ENCODE results near the gene KCNE2. TPM values are rescaled to one million over a fixed set of nuclear protein-coding genes. Genes with fewer than 3 reads are reported as not detected.

Gene KCNE2
- total and polyA plus RNA-seq, 2 experiments from 2014 or later, result 0.28 to 0.55 TPM

DNA sequence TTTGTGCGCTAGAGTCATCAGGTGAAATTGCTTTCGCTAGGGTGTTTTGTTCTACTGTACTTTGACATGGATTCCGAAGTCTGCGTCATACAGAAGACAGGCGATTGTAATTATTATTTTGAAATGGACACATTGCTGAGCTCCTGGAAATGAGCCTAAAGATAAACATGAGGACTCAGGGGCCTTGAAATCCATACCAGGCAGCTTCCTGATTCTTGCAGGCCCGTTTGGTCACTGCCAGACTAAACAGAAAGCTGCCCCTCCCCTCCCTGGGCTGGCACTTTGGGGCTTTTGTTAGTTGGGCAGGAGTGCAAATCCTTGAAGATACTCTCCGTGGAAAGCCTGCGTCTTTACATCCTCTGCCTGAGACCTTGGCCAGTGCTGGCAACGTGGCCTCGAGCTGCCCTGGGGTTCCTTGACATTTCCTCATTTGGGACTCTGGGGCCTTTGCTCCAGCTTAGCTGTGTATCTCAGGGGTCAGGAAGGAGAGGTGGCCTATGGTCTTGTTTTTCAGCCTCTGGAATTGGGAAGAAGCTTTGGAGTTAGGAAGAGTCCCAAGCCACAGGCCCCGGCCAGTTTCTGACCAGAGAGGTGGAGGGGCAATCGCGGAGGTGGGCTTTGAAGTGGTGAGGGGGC lies 26.9 kb upstream of the KCNE2 start:
- Histone ChIP-seq H3K36me3 (ENCODE audit: insufficient read depth) (no peaks in the 10 kb centered on the region), H3K9me2 (ENCODE audit: insufficient read depth) (0 out of 2 replicates have a peak, but pooled peaks cover under 1% of the 10 kb centered on the region), H2AFZ (no peak overlapping the region), H3K79me2 (replicated peaks; ENCODE audit: insufficient read depth) (no peaks in the 10 kb centered on the region), H3F3A (replicated peaks; ENCODE audit: low read depth) (no peaks in the 10 kb centered on the region), H3K27ac (ENCODE audit: low read depth) (no peak overlapping the region), H3K4me2 (no peak overlapping the region), H3K4me3 (no peak overlapping the region), H4K20me1 (replicated peaks; ENCODE audit: insufficient read depth) (no peaks in the 10 kb centered on the region), H3K27me3 (ENCODE audit: insufficient read depth) (no peaks in the 10 kb centered on the region), H3K4me1 (ENCODE audit: insufficient read depth) (no peaks in the 10 kb centered on the region)
- H3K9me3 Mint-ChIP-seq, result no peaks in the 10 kb centered on the region
- DNase-seq (ENCODE audit: low spot score) (no peak), ATAC-seq (no peak)
- H3K27me3 Mint-ChIP-seq (ENCODE audit: insufficient read depth, low read depth, poor library complexity), result peaks cover 15% of the 10 kb centered on the region
- no peak overlapping the region for H3K4me3 Mint-ChIP-seq
- H3K27ac Mint-ChIP-seq, result no peak overlapping the region
- peaks cover 2% of the 10 kb centered on the region; the same call in 2 of the 3 replicates for H3K4me1 Mint-ChIP-seq
- TF ChIP-seq CREB1 (CRISPR knock-in tag; IDR thresholded peaks at IDR 0.05; ENCODE audit: low read depth) (no peak), NANOG (IDR thresholded peaks at IDR 0.05; ENCODE audit: borderline replicate concordance) (no peak), EZH2phosphoT487 (IDR thresholded peaks at IDR 0.05; ENCODE audit: unreplicated experiment) (no peak), JUNB (IDR thresholded peaks at IDR 0.05; ENCODE audit: unreplicated experiment) (no peak), POLR2AphosphoS5 (IDR thresholded peaks at IDR 0.05; ENCODE audit: low read depth) (no peak), ZNF331 (CRISPR knock-in tag; IDR thresholded peaks at IDR 0.05; ENCODE audit: low read depth) (no peak), EZH2 (IDR thresholded peaks at IDR 0.05; ENCODE audit: low read depth, unreplicated experiment) (no peak), ZNF114 (CRISPR knock-in tag; IDR thresholded peaks at IDR 0.05) (no peak), STAT1 (IDR thresholded peaks at IDR 0.05; ENCODE audit: unreplicated experiment) (no peak)
- TF ChIP-seq, protein P1, sequence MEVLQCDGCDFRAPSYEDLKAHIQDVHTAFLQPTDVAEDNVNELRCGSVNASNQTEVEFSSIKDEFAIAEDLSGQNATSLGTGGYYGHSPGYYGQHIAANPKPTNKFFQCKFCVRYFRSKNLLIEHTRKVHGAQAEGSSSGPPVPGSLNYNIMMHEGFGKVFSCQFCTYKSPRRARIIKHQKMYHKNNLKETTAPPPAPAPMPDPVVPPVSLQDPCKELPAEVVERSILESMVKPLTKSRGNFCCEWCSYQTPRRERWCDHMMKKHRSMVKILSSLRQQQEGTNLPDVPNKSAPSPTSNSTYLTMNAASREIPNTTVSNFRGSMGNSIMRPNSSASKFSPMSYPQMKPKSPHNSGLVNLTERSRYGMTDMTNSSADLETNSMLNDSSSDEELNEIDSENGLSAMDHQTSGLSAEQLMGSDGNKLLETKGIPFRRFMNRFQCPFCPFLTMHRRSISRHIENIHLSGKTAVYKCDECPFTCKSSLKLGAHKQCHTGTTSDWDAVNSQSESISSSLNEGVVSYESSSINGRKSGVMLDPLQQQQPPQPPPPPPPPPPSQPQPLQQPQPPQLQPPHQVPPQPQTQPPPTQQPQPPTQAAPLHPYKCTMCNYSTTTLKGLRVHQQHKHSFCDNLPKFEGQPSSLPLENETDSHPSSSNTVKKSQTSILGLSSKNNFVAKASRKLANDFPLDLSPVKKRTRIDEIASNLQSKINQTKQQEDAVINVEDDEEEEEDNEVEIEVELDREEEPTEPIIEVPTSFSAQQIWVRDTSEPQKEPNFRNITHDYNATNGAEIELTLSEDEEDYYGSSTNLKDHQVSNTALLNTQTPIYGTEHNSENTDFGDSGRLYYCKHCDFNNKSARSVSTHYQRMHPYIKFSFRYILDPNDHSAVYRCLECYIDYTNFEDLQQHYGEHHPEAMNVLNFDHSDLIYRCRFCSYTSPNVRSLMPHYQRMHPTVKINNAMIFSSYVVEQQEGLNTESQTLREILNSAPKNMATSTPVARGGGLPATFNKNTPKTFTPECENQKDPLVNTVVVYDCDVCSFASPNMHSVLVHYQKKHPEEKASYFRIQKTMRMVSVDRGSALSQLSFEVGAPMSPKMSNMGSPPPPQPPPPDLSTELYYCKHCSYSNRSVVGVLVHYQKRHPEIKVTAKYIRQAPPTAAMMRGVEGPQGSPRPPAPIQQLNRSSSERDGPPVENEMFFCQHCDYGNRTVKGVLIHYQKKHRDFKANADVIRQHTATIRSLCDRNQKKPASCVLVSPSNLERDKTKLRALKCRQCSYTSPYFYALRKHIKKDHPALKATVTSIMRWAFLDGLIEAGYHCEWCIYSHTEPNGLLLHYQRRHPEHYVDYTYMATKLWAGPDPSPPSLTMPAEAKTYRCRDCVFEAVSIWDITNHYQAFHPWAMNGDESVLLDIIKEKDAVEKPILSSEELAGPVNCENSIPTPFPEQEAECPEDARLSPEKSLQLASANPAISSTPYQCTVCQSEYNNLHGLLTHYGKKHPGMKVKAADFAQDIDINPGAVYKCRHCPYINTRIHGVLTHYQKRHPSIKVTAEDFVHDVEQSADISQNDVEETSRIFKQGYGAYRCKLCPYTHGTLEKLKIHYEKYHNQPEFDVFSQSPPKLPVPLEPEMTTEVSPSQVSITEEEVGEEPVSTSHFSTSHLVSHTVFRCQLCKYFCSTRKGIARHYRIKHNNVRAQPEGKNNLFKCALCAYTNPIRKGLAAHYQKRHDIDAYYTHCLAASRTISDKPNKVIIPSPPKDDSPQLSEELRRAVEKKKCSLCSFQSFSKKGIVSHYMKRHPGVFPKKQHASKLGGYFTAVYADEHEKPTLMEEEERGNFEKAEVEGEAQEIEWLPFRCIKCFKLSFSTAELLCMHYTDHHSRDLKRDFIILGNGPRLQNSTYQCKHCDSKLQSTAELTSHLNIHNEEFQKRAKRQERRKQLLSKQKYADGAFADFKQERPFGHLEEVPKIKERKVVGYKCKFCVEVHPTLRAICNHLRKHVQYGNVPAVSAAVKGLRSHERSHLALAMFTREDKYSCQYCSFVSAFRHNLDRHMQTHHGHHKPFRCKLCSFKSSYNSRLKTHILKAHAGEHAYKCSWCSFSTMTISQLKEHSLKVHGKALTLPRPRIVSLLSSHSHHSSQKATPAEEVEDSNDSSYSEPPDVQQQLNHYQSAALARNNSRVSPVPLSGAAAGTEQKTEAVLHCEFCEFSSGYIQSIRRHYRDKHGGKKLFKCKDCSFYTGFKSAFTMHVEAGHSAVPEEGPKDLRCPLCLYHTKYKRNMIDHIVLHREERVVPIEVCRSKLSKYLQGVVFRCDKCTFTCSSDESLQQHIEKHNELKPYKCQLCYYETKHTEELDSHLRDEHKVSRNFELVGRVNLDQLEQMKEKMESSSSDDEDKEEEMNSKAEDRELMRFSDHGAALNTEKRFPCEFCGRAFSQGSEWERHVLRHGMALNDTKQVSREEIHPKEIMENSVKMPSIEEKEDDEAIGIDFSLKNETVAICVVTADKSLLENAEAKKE (CRISPR knock-in tag; IDR thresholded peaks at IDR 0.05), result no peak
- TF ChIP-seq, protein P2, sequence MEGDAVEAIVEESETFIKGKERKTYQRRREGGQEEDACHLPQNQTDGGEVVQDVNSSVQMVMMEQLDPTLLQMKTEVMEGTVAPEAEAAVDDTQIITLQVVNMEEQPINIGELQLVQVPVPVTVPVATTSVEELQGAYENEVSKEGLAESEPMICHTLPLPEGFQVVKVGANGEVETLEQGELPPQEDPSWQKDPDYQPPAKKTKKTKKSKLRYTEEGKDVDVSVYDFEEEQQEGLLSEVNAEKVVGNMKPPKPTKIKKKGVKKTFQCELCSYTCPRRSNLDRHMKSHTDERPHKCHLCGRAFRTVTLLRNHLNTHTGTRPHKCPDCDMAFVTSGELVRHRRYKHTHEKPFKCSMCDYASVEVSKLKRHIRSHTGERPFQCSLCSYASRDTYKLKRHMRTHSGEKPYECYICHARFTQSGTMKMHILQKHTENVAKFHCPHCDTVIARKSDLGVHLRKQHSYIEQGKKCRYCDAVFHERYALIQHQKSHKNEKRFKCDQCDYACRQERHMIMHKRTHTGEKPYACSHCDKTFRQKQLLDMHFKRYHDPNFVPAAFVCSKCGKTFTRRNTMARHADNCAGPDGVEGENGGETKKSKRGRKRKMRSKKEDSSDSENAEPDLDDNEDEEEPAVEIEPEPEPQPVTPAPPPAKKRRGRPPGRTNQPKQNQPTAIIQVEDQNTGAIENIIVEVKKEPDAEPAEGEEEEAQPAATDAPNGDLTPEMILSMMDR (conservative IDR thresholded peaks at IDR 0.05; ENCODE audit: low read depth in 2 of 2), result no peak
- TF ChIP-seq, protein P3, sequence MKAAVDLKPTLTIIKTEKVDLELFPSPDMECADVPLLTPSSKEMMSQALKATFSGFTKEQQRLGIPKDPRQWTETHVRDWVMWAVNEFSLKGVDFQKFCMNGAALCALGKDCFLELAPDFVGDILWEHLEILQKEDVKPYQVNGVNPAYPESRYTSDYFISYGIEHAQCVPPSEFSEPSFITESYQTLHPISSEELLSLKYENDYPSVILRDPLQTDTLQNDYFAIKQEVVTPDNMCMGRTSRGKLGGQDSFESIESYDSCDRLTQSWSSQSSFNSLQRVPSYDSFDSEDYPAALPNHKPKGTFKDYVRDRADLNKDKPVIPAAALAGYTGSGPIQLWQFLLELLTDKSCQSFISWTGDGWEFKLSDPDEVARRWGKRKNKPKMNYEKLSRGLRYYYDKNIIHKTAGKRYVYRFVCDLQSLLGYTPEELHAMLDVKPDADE (IDR thresholded peaks at IDR 0.05), result no peak
- TF ChIP-seq, protein P4, sequence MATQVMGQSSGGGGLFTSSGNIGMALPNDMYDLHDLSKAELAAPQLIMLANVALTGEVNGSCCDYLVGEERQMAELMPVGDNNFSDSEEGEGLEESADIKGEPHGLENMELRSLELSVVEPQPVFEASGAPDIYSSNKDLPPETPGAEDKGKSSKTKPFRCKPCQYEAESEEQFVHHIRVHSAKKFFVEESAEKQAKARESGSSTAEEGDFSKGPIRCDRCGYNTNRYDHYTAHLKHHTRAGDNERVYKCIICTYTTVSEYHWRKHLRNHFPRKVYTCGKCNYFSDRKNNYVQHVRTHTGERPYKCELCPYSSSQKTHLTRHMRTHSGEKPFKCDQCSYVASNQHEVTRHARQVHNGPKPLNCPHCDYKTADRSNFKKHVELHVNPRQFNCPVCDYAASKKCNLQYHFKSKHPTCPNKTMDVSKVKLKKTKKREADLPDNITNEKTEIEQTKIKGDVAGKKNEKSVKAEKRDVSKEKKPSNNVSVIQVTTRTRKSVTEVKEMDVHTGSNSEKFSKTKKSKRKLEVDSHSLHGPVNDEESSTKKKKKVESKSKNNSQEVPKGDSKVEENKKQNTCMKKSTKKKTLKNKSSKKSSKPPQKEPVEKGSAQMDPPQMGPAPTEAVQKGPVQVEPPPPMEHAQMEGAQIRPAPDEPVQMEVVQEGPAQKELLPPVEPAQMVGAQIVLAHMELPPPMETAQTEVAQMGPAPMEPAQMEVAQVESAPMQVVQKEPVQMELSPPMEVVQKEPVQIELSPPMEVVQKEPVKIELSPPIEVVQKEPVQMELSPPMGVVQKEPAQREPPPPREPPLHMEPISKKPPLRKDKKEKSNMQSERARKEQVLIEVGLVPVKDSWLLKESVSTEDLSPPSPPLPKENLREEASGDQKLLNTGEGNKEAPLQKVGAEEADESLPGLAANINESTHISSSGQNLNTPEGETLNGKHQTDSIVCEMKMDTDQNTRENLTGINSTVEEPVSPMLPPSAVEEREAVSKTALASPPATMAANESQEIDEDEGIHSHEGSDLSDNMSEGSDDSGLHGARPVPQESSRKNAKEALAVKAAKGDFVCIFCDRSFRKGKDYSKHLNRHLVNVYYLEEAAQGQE (IDR thresholded peaks at IDR 0.05; ENCODE audit: unreplicated experiment), result no peak
- no peaks in the 10 kb centered on the region for H3K36me3 Mint-ChIP-seq (ENCODE audit: low read depth)

All from GM23338 (cell line).